Epidermal melanocyte (primary cell): ENCODE results near the gene FBXO17.
A peak's percentile ranks its signal among the peaks of the same experiment; 100 is the strongest.

Experiments used
- DNase-seq: peaks from one replicate; pipeline ENCODE4 v3.0.0; 2011; ENCODE audit warnings: low spot score; ENCODE audit not compliant: insufficient read length

Gene FBXO17

GRCh38 chr19:38917516-38917915, 58.0 kb downstream of the FBXO17 start:
- DNase-seq = no peak

DNA sequence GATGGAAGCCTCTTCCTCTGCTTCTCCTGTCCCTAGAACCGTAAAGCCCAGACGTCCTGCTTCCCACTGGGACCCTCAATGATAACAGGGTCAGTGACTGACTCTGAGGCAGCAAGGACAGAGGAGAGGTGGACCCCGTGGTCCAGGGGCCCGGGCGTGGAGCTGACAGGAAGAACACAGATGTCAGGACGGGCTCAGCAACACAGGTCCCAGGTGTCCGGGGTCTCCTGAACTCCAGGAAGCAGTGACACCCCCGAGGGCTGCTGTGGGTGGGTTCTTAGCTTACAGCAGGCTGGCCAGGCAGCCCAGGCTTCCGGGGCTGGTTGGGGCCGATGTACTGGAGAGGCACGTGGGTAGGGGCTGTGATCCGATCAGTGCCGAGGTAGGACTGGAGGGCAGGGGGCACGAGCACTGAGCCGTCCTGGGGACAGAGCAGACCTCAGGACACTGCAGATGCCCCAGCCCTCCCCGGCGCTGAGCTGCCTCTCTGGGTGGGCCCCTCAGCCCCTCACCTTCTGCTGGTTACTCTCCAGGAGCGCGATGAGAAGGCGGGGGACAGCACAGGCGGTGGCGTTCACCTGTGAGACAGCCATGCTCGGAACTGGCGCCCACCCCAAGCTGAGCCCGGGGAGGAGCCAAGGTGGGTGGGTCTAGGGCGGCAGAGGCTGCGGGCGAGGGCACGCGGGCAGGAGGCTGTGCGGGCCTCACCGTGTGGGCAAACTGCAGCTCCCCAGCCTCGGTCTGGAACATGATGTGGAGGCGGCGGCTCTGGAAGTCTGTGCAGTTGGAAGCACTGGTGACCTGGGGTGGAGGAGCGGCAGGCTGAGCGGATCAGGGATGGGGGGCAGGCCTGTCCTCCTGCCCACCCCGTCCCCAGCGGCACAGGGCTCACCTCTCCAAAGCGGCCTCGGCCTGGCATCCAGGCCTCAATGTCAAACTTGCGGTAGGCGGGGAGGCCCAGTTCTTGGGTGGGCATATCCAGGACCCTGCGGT, 59.9 kb downstream of the FBXO17 start:
- no peak for DNase-seq

- DNase-seq = no peak
Observed at GRCh38 chr19:38913958-38914357, 61.6 kb downstream of the FBXO17 start.

DNA sequence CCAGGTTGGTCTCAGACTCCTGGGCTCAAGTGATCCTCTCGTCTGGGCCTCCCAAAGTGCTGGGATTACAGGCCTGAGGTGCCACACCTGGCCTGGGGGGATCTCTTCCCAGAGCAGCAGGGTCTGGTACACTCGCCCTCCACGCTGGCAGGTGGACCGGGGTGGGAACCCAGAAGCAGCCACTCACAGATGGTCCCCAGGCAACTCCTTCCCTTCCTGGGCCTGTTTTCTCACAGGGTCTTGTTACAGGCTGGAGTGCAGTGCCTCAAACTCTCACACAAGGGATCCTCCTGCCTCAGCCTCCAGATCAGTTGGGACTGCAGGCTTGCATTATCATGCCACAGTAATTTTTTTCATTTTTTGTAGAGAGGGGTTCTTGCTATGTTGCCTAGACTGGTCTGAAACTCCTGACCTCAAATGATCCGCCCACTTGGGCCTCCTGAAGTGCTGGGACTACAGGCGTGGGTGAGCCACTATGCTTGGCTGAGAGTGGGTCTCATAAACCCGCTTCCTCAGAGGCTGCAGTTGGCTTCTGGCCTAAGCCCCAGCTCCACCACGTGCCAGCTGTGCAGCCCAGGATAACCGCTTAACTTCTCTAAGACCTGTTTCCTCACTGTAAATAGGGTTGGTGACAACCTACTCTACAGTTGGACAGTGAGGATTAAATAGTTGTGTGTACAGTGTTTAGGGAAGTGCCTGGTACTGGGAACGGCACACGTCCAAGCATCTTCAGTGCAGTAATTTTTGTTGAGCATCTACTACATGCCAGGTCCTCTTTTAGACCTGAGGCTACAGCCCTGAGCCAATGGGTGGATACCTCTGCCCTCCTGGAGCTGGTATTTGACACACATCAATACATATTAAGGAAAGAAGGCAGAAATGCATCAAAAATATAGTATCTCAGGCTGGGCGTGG, 62.7 kb downstream of the FBXO17 start:
- peak; percentile 12 for DNase-seq

- peak; percentile 10 for DNase-seq
Observed at GRCh38 chr19:38911388-38912001, 64.0 kb downstream of the FBXO17 start.

DNA sequence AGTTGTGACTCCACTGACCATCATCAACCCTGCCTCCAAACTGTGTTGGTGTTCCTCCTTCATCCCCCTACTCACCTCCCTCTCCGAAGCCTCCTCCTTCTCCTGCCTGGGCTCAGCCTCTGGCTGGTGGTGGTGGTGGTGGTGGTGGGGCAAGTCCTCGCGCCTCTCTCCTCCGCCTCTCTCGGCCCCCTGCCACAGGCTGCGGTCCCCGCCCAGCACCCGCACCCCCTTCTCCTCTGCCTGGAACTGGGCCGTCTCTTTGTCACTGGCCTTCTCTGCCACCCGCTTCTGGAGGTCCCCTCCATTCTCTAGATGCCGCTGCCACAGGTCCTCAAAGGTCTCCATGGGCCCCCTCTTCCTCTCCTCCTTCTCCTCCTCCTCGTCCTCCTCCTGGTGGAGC, 65.1 kb downstream of the FBXO17 start:
- no peak for DNase-seq

DNA sequence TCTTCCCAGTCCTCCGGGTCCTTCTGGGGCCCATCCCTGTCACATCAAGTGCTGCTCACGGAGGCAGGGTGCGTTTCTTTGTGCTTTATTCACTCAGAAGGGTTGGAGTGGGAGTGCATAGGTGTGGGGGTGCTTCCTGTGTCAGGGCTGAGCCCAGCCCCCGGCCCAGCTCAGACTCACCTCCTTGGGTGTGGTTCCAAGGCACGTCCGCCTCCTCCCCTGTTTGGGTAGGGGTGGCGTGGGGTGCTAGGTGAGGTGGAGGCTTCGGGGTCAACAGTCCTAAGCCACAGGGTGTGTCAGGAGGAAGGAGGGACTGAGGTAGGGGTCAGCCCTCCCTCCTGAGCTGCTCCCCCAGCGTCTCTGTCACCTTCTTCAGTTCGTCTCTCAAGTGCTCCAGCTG, 66.6 kb downstream of the FBXO17 start:
- DNase-seq = peak; percentile 9

- DNase-seq = no peak
Observed at GRCh38 chr19:38907670-38908069, 67.9 kb downstream of the FBXO17 start.

DNA sequence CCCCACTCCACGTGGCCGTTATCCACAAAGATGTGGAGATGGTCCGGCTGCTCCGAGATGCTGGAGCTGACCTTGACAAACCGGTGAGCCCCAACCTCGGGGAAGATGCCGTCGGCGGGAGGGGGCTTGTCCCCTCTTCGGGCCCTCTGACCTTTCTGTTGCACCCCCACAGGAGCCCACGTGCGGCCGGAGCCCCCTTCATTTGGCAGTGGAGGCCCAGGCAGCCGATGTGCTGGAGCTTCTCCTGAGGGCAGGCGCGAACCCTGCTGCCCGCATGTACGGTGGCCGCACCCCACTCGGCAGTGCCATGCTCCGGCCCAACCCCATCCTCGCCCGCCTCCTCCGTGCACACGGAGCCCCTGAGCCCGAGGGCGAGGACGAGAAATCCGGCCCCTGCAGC, 68.3 kb downstream of the FBXO17 start:
- no peak for DNase-seq

GRCh38 chr19:38905620-38906019, 69.9 kb downstream of the FBXO17 start:
- DNase-seq = no peak

DNA sequence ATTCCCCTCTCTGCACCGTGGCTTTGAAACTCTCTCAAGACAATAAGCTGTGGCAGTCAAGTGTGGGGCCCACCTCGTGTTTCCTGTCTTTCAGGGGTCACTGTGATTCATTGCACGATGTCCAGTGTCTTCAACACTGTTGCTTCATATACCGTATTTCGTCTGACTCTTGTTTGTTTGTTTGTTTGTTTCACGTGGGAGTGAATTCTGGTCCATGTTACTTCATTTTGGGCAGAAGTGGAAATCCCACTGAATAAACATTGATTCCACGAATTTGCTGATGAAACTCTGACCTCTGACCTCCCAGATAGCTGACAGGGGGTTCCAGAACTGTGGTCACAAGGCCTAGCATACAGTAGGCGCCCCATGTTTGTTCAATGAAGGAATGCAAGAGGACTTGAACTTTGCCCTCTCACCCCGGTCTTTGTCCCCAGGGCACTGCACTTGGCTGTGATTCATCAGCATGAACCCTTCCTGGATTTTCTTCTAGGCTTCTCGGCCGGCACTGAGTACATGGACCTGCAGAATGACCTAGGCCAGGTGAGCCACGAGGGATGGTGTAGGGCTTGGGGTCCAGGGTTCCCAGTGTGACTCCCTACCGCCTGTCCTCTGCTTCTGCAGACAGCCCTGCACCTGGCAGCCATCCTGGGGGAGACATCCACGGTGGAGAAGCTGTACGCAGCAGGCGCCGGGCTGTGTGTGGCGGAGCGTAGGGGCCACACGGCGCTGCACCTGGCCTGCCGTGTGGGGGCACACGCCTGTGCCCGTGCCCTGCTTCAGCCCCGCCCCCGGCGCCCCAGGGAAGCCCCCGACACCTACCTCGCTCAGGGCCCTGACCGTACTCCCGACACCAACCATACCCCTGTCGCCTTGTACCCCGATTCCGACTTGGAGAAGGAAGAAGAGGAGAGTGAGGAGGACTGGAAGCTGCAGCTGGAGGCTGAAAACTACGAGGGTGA, 70.7 kb downstream of the FBXO17 start:
- DNase-seq = no peak

DNA sequence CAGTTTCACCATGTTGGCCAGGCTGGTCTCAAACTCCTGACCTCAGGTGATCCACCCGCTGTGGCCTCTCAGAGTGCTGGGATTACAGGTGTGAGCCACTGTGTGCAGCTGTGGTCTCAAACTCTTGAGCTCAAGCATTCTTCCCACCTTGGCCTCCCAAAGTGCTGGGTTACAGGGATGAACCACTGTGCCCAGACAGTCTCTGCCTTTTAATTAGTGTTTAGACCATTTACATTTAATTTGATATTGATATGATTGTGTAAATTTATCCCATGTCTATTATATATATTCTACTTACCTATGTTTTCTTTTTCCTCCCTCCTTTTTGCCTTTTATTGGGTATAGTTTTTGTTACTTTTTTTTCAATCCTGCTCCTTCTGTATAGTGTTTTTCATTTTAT, 73.9 kb downstream of the FBXO17 start:
- DNase-seq = no peak

- DNase-seq = no peak
Observed at GRCh38 chr19:38900743-38901190, 74.8 kb downstream of the FBXO17 start.

DNA sequence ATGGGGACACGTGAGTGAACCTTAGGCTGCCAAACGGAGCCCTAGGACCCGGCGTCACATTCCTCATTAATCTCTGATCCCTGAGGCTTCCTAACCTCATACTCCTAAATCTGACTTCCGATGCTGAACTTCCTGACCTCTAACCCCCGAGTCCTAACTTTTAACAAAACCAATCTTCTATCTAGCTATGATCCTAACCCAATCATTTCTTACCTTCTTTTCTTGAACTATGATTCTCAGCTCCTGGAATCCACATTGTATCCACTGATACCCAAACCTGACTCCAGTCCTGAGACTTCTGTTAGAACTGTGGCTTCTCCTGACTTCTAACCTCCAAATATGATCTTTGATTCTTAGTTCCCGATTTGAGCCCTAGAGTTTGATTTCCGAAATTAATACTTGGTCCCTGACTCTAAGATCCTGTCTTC, 75.3 kb downstream of the FBXO17 start:
- DNase-seq = no peak

DNA sequence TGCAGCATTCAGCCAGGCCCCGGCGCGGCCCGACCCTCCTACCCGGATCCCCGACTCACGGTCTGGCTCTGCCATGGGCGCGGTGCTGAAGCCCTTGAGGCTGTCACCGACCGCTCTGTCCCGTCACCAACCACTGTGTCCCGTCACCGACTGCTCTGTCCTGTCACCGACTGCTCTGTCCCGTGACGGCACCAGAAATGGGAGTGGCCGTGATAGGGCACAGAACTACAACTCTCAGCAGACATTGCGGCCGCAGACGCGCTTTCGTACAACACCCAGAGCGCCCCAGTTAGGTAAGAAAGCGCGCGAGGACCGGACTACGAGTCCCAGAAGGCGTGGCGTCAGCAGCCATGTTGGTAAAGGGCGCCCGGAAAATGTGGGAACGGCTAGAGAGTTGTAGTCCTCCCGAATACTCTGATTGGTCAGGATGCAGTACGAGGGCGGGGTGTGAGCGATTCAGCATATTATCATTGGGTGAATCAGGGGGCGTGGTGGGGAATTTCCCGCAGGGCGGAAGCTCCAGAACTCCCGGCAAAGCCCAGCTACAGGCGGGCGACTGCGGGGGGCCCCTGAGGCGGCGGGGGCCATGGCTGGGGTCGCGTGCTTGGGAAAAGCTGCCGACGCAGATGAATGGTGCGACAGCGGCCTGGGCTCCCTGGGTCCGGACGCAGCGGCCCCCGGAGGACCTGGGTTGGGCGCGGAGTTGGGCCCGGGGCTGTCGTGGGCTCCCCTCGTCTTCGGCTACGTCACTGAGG, 75.9 kb downstream of the FBXO17 start, which contains the start of the genes NFKBIB and SIRT2:
Gene NFKBIB, plus strand, starts transcription at position 523 of the 755 bp plus-strand sequence. Its CDS starts 64 bp downstream, at position 587.
Gene SIRT2, minus strand, starts transcription at position 172 of the 755 bp plus-strand sequence. Its CDS starts 97 bp downstream, at position 75.
- peak; percentile 96 for DNase-seq

GRCh38 chr19:38898788-38899446, 76.6 kb downstream of the FBXO17 start:
- no peak for DNase-seq

DNA sequence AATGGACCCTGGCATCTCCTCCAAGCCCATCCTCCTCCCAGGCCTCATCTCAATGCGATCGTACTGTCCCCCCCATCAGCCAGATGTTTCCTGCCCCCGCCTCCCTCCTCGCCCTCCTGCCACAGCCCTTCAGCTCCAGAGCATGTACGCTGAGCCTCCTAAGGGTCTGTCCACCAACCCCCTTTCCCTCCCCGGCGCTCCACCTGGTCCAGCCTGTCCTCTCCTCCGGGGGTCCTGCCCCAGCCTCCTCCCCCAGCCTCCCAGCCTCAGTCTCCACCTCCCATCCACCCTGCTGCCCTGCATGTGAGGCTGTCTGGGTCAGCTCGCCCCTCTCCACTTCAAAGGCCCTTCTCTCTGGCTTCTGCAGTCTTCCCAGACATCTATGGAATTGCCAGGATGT, 80.6 kb downstream of the FBXO17 start:
- no peak for DNase-seq

GRCh38 chr19:38893341-38893771, 82.2 kb downstream of the FBXO17 start:
- no peak for DNase-seq

- DNase-seq = no peak
Observed at GRCh38 chr19:38892841-38893240, 82.7 kb downstream of the FBXO17 start.
